DMS53 treated with DMSO at 0.1 percent for 48 hours (cell line): ENCODE data around the gene POLR3B.

ENCODE experiments used
- DNase-seq: peaks from one replicate; lab custom pipeline; 2025; ENCODE audit not compliant: unreplicated experiment; lab: John Stamatoyannopoulos, UW

The POLR3B gene

GRCh38 chr12:106541201-106541600, 183.7 kb downstream of the POLR3B start:
- DNase-seq: no peak

GRCh38 chr12:106551410-106551809, 193.9 kb downstream of the POLR3B start:
- DNase-seq: no peak

GRCh38 chr12:106552228-106552627, 194.7 kb downstream of the POLR3B start:
- no peak for DNase-seq
